Fibroblast of mammary gland (primary cell): Measurements from ENCODE around the gene NCF4.

Source experiments
- DNase-seq: peaks from one replicate; pipeline ENCODE4 v3.0.0-alpha.2; 2010; ENCODE audit warnings: low read depth
- H3K4me3 ChIP-seq: 2 replicates; pipeline ENCODE4 v1.5.1; 2011; ENCODE audit warnings: low read depth, mild to moderate bottlenecking, low read length, moderate library complexity; ENCODE audit not compliant: control insufficient read depth
- TF ChIP-seq, protein P1 (sequence below): conservative IDR thresholded peaks from 2 replicates; pipeline ENCODE4 v1.5.1; 2011; ENCODE audit warnings: low read depth, low read length, inconsistent platforms; ENCODE audit not compliant: control insufficient read depth, insufficient read depth

Gene NCF4

DNA sequence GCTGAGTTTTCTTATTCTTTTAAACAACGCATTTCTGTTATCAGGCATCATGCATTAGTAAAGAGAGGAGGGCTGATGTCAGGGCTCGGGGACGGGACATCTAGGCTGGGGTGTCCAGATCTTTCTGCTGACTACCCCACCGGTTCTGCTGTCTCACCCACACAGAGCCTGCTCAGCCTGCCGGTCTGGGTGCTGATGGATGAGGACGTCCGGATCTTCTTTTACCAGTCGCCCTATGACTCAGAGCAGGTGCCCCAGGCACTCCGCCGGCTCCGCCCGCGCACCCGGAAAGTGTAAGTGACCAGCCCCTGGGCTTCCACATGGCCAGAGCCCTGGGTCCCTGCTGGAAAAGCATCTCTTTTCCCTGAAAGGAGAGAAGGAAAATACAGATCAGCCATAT is 9.4 kb downstream of the NCF4 start:
- TF ChIP-seq, protein P1, sequence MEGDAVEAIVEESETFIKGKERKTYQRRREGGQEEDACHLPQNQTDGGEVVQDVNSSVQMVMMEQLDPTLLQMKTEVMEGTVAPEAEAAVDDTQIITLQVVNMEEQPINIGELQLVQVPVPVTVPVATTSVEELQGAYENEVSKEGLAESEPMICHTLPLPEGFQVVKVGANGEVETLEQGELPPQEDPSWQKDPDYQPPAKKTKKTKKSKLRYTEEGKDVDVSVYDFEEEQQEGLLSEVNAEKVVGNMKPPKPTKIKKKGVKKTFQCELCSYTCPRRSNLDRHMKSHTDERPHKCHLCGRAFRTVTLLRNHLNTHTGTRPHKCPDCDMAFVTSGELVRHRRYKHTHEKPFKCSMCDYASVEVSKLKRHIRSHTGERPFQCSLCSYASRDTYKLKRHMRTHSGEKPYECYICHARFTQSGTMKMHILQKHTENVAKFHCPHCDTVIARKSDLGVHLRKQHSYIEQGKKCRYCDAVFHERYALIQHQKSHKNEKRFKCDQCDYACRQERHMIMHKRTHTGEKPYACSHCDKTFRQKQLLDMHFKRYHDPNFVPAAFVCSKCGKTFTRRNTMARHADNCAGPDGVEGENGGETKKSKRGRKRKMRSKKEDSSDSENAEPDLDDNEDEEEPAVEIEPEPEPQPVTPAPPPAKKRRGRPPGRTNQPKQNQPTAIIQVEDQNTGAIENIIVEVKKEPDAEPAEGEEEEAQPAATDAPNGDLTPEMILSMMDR, result no peak
- no peak overlapping the region for H3K4me3 ChIP-seq
- DNase-seq, result no peak

DNA sequence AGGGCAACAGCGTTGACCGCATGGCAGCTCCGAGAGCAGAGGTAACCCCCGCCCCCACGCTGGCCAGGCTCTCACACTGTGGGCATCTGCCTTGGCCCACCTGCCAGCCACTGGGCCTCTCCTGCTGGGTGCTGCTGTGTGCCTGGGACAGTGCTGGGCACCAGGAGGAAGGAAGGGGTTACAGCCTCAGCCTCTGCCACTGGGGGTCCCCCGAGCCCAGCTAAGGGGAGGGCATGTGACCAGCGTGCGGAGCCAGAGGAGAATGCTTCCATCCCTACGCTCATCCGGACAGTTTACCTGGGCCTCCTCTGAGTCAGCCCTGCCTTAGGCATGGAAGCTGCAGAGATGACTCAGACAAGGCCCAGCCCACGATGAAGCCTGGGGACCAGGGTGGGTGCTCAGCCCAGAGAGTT is 10.9 kb downstream of the NCF4 start:
- no peak overlapping the region for H3K4me3 ChIP-seq
- DNase-seq, result no peak
- TF ChIP-seq, protein P1, result no peak

- H3K4me3 ChIP-seq, result no peak overlapping the region
- TF ChIP-seq, protein P1, result no peak
- no peak for DNase-seq
Observed at GRCh38 chr22:36872084-36872483, 11.3 kb downstream of the NCF4 start.

DNA sequence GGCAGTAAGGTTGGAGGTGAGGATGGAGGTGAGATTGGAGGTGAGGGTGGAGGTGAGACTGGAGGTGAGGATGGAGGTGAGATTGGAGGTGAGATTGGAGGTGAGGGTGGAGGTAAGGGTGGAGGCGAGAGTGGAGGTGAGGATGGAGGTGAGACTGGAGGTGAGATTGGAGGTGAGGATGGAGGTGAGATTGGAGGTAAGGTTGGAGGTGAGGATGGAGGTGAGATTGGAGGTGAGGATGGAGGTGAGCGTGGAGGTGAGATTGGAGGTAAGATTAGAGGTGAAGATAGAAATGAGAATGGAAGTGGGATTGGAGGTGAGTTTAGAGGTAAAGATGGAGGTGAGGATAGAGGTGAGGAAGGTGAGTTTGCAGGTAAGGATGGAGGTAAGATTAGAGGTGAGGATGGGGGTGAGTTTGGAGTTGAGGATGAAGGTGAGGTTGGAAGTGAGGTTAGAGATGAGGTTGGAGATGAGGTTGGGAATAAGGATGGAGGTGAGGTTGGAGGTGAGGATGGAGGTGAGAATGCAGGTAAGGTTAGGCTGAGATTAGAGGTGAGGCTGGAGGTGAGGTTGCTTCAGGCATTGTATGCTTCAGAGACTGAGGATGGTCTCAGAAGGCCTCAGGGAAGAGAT is 12.2 kb downstream of the NCF4 start:
- no peak for DNase-seq
- TF ChIP-seq, protein P1, result no peak
- H3K4me3 ChIP-seq, result no peak overlapping the region

DNA sequence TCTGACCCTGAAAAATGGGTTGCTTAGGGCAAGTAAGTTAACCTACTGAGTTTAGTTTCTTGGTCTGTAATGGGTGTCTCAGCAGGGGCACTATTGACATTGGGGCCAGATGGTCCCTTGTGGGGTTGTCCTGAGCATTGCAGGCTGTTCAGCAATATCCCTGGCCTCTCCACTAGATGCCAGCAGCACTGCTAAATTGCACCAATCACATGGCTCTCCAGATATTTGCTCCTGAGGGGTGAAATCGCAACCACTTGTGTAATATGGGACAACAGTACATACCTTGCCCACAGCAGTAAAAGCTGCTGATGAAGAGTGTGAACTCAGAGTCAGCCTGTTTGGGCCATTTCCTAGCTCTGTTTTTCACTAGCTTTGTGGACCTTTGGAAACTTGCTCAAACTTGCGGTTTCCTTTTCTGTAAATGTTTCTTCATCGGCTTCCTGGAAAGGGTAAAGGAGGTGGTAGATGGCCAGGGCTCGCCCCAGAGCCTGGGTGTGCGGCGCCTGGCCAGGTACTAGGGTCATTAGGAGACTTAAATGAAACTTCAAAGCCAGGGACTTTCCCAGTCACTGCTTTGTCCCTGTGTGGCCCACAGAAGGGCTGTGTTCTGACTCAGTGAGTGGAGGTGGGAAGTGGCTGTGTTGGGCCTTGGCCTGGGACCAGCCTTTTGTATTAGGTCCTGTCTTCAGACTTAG is 13.0 kb downstream of the NCF4 start:
- TF ChIP-seq, protein P1, result peak; percentile 61
- no peak overlapping the region for H3K4me3 ChIP-seq
- DNase-seq, result peak; percentile 62

GRCh38 chr22:36874309-36874696 is 13.5 kb downstream of the NCF4 start:
- TF ChIP-seq, protein P1, result no peak
- DNase-seq, result no peak
- no peak overlapping the region for H3K4me3 ChIP-seq

DNA sequence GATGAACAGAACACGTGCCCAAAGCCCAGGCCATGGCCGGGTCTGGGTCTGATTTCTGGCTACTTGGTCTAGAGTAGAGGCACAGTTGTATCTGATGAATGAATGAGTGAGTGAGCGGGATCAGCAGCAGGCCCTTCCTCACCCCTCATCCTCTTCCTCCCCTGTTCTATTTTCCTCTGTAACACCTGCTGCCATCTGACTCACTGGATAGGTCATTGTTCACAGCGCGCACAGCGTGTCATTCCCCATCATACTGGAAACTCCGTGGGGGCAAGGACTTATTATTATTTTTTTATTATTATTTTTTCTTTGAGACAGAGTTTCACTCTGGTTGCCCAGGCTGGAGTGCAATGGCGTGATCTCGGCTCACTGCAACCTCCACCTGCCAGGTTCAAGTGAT is 13.9 kb downstream of the NCF4 start:
- no peak for DNase-seq
- no peak overlapping the region for H3K4me3 ChIP-seq
- TF ChIP-seq, protein P1, result no peak
